GM18868 (cell line): ENCODE data around the gene FAM120B.

Experiments
- ATAC-seq: cut with Tn5 transposase; IDR thresholded peaks from one replicate; pipeline ENCODE4 v1.9.1; 2021; ENCODE audit warnings: mild to moderate bottlenecking, moderate library complexity; ENCODE audit not compliant: unreplicated experiment

Gene FAM120B

GRCh38 chr6:170439366-170440361 is 133.1 kb downstream of the FAM120B start:
- ATAC-seq = no peak

GRCh38 chr6:170440437-170440836 is 133.9 kb downstream of the FAM120B start:
- no peak for ATAC-seq

DNA sequence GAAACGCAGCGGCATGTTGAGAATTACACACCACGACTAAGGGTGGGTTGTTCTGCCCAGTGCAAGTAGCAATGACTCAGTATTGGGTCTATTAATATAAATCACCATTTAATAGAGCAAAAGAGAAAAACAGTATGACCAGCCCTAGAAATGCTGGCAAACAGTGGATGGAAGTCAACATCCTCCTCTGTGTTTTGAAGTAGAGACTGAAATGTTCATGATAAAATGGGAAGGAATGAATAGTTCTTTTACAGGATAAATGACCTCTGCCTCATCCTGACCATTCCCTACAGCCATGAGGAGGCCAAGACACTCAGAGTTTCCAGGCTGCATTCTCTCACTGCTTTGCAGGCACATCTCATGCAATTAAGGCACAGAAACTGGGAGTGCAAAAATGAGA is 134.8 kb downstream of the FAM120B start:
- ATAC-seq = no peak

DNA sequence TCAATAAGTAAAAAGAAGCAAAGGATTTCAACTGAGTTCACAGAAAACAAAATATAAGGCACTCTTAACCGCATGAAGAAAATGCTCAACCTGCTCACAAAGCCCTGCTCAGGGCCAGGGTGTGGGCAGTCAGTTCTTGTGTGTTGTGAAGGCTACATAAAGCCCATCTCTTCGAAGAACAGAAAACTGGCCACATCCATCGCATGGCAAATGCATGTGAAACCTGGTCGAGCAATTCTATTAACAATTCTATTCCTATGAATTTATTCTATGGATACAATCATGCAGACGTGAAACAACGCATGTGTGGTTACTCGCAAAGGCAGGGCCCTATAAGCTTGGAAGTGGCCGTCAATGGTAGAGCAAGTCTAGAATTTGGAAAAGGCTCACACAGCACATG is 136.0 kb downstream of the FAM120B start:
- no peak for ATAC-seq

DNA sequence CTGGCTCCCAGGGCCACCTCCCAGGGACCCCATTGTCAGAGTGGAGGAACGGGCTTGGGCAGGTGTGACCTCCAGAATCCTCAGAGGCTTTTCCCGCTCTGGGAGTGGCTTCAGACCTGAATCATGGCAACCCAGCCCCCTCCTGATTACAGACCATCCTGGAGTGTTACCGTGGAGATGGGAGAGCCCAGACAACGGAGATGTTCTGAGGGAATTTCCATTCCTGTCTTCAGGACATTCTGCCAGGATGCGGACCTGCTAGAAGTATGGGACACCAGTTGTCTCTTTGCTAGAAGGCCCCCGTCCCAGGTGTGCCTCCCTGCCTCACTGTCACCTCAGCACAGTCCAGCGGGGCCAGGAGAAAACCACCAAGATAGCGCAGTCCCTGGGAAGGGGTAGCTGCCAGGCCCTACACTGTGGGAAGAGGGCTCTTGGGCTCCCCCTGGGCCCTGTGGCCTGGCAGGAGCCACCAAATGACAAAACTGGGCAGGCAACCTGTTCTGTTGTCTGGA is 136.6 kb downstream of the FAM120B start:
- no peak for ATAC-seq

GRCh38 chr6:170444056-170444591 is 137.6 kb downstream of the FAM120B start:
- ATAC-seq = no peak

GRCh38 chr6:170444811-170445211 is 138.3 kb downstream of the FAM120B start:
- ATAC-seq = no peak

- ATAC-seq = no peak
These were observed 138.9 kb downstream of the FAM120B start for GRCh38 chr6:170445487-170445886.

DNA sequence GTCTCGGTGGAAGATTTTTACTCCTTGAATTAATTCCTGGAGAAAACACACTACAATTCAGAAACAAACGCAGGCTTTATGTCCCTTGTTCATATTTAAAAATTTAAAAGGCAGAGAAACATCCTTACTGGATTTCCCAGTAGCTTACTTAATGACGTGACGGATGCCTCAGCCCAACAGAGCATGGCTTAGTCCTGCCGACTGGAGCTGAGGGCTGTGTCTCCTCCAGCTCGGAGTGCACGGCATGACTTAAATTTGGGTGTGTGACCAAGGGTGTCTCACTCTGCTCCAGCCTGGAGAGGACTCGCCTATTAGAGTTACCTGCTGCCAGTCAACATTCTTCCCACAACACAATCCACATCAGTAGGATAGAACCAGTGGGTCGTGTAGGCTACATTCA is 139.4 kb downstream of the FAM120B start:
- ATAC-seq = no peak

GRCh38 chr6:170446841-170447560 is 140.4 kb downstream of the FAM120B start:
- no peak for ATAC-seq

DNA sequence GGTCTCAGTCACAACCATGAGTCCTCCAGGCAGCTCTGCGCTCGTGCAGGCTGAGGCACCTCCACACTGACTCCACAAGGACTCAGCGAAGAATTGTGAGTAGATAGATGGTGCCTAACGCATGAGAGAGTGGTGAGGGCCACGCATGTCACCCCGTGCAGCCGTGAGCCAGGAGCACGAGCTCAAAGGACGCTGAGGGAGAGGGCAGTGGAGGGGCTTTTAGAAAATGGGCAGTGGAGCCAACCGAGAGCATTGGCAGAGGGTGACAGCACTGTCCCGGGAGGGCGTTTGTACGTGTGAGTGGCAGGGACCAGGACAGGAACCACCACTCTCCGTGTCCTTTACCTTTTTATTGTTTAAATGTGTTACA is 141.0 kb downstream of the FAM120B start:
- no peak for ATAC-seq

GRCh38 chr6:170448317-170448716 is 141.8 kb downstream of the FAM120B start:
- no peak for ATAC-seq

- no peak for ATAC-seq
These were observed 142.4 kb downstream of the FAM120B start for GRCh38 chr6:170448751-170449630.

GRCh38 chr6:170449835-170450753 is 143.5 kb downstream of the FAM120B start:
- no peak for ATAC-seq

DNA sequence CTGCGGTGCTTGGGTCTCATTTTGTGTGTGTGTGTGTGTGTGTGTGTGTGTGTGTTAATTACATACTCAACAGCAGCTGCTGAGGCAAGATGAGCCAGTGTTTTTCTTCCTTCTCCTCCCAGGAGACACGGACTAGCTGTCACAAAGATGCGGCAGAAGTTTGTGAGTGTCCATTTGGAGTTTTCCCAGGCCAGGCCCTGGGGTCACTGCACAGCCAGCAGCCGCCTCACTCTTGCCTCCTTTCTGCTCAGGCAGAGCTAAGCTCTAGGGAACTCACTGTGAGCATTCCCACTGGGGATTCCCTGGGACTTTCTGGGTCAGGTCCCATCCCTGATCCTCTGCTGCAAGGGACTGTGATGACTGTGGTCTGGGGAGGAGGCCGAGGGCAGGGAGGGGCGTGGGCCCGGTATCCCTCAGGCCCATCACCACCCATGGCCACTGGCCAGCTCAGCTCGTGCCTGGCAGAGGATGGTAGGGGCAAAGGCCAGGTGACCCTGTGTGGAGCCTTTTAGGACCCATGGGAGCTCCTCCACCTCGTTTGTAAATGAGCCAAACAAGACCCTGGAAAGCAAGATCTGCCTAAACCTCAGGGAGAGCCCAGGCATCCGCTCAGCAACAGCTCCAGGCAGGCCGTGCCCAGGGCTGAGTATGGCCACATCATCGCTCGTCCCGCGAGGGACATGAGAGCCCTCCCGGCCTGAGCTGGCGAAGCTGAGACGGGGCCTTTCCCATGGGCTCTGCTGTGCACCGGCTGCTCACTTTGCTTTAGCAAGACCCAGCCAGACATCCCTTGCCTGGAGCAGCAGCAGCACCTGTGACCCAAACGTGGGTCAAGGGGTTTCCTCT is 144.6 kb downstream of the FAM120B start:
- ATAC-seq = no peak

DNA sequence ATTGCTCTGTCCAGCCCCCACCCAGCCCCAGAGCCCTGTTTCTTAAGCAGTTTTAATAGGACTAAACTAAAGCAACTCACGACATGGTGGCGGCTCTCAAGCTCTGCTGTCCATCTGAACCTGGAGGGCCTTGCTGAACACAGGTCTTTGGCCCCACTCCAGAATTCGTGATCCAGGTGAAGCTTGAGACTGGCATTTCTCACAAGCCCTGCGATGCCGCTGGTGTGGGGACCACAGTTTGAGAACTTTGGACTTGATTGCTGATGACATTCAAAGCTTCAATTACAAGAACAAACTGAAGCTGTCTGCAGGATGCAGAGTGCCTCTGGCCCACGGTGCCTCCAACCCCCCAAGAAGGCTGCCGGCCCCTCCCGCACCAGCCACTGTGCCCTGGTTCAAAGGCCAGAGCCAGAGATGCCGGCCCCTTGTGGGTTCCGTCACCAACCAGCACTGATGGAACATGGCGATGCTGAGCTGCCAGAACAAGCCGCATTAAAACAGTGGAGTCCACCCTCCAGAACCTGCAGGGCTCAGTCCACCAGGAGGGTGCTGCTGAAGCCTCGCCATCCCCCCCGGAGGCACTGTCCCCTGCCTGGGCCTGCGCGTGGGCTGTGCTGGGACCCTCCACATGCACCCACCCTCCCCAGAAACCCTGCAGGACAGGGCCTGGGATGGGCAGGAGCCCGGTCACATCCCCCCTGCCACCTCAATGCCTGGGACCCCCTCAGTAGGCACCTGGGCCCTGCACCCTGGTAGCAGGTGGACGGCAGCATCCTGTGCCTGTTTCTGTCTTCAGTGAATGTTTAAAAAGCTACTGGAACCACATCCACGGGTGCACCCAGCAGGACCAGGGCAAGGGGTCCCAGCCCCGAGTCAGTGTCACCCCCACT is 145.4 kb downstream of the FAM120B start:
- ATAC-seq = no peak

- ATAC-seq = no peak
These were observed 146.4 kb downstream of the FAM120B start for GRCh38 chr6:170452767-170453545.
